Endothelial cell of umbilical vein (primary cell): ENCODE measurements around the gene HOXB3. TPM values are rescaled to one million over a fixed set of nuclear protein-coding genes. Genes with fewer than 3 reads are reported as not detected.

Experiments used
- BruUV-seq: library from RNA; stranded (reverse); fragments of 400-500 nt; replicated peaks from 2 replicates; lab custom pipeline; 2021; lab: Mats Ljungman, UMichigan
- CTCF ChIA-PET: fragments of 300-600, 350-600 bp; sonication (Branson Sonifier 250); formaldehyde crosslinking; loops from one replicate; lab custom pipeline; 2021; ENCODE audit warnings: antibody characterized with exemption, inconsistent platforms; lab: Charles Lee
- POLR2A ChIA-PET: fragments of 300-600, 350-600 bp; sonication (Branson Sonifier 250); formaldehyde crosslinking; loops from one replicate; lab custom pipeline; 2021; ENCODE audit warnings: antibody characterized with exemption, inconsistent platforms; lab: Charles Lee
- DNase-seq: peaks from one replicate; pipeline ENCODE4 v3.0.0-alpha.2; 2011; ENCODE audit warnings: low read depth, low spot score
- FAIRE-seq: peaks from 2 replicates; lab custom pipeline; 2011; peaks lifted over from hg19 to GRCh38; lab: Jason Lieb, UNC
- H2AFZ ChIP-seq: 2 replicates; pipeline ENCODE4 v1.6.0; 2012; ENCODE audit warnings: low read depth, low read length, control low read depth, inconsistent platforms
- H3K27ac ChIP-seq: 2 replicates; pipeline ENCODE4 v1.5.1; 2011; ENCODE audit warnings: low read depth, mild to moderate bottlenecking, control low read depth, low read length, moderate library complexity; ENCODE audit not compliant: insufficient read depth
- H3K27me3 ChIP-seq, 2 experiments: 2 replicates each; pipeline versions ENCODE4 v1.6.0 to v1.6.1; 2011; ENCODE audit warnings: low read length in 2 of 2, mixed read lengths in 1 of 2; ENCODE audit not compliant: control insufficient read depth in 2 of 2, insufficient read depth in 2 of 2
- H3K36me3 ChIP-seq, 2 experiments: 2 replicates in 1 of 2; 3 replicates in 1 of 2; pipeline ENCODE4 v1.5.1; 2011; ENCODE audit warnings: low read length in 2 of 2, mild to moderate bottlenecking in 1 of 2, moderate library complexity in 1 of 2; ENCODE audit not compliant: control insufficient read depth in 2 of 2, insufficient read depth in 2 of 2; ENCODE audit errors: extremely low read depth in 1 of 2
- H3K4me1 ChIP-seq: 3 replicates; pipeline ENCODE4 v1.5.1; 2011; ENCODE audit warnings: mild to moderate bottlenecking, low read length; ENCODE audit not compliant: control insufficient read depth, insufficient read depth; ENCODE audit errors: extremely low read depth
- H3K4me2 ChIP-seq: 2 replicates; pipeline ENCODE4 v1.6.1; 2011; ENCODE audit warnings: low read length, control low read depth, mixed read lengths; ENCODE audit not compliant: insufficient read depth
- H3K4me3 ChIP-seq, 3 experiments: fragments of 200-600 bp in 1 of 3; sonication (generic), shearing (Covaris generic) in 1 of 3; replicated peaks in 1 of 3; 2 replicates each; pipeline ENCODE4 v1.5.1; 2011 to 2016; ENCODE audit warnings: control low read depth in 3 of 3, low read length in 3 of 3, mild to moderate bottlenecking in 2 of 3, inconsistent platforms in 1 of 3, low read depth in 1 of 3, moderate library complexity in 1 of 3; ENCODE audit not compliant: insufficient read depth in 1 of 3
- H3K79me2 ChIP-seq: 2 replicates; pipeline ENCODE4 v1.6.0; 2012; ENCODE audit warnings: low read length, inconsistent platforms; ENCODE audit not compliant: control insufficient read depth, insufficient read depth
- H3K9ac ChIP-seq: replicated peaks from 2 replicates; pipeline ENCODE3; 2011; ENCODE audit warnings: low read length, control low read depth; ENCODE audit not compliant: insufficient read depth; ENCODE audit errors: extremely low read depth
- H3K9me1 ChIP-seq: replicated peaks from 3 replicates; pipeline ENCODE4 v1.6.0; 2011; ENCODE audit warnings: mild to moderate bottlenecking, low read length; ENCODE audit not compliant: control insufficient read depth, insufficient read depth; ENCODE audit errors: extremely low read depth
- H3K9me3 ChIP-seq: replicated peaks from 2 replicates; pipeline ENCODE4 v1.5.1; 2012; ENCODE audit warnings: low read length, inconsistent platforms; ENCODE audit not compliant: control insufficient read depth, insufficient read depth
- H4K20me1 ChIP-seq: replicated peaks from 2 replicates; pipeline ENCODE3; 2011; ENCODE audit warnings: mild to moderate bottlenecking, low read length; ENCODE audit not compliant: control insufficient read depth, insufficient read depth; ENCODE audit errors: extremely low read depth
- EZH2 ChIP-seq: IDR thresholded peaks from 2 replicates; pipeline ENCODE4 v1.6.1; 2012; ENCODE audit warnings: borderline replicate concordance, low read depth, mild to moderate bottlenecking, moderate library complexity, low read length, inconsistent platforms; ENCODE audit not compliant: severe bottlenecking
- FOS ChIP-seq: IDR thresholded peaks from 2 replicates; pipeline ENCODE4 v1.6.1; 2011; ENCODE audit warnings: mild to moderate bottlenecking, low read length, moderate library complexity, borderline replicate concordance; ENCODE audit not compliant: insufficient read depth
- GATA2 ChIP-seq: IDR thresholded peaks from 2 replicates; pipeline ENCODE4 v1.7.0; 2011; ENCODE audit warnings: low read depth, mild to moderate bottlenecking, moderate library complexity, mixed read lengths, low read length; ENCODE audit not compliant: insufficient read length, insufficient read depth
- MYC ChIP-seq: IDR thresholded peaks from one replicate; pipeline ENCODE4 v1.6.1; 2011; ENCODE audit warnings: mild to moderate bottlenecking, low read depth, low read length
- POLR2A ChIP-seq: IDR thresholded peaks from 2 replicates; pipeline ENCODE4 v1.6.1; 2012; ENCODE audit warnings: low read depth, mild to moderate bottlenecking, control low read depth, low read length
- POLR2AphosphoS5 ChIP-seq: IDR thresholded peaks from 2 replicates; pipeline ENCODE4 v1.6.1; 2012; ENCODE audit warnings: low read depth, mild to moderate bottlenecking, control low read depth, low read length, moderate library complexity; ENCODE audit not compliant: insufficient read depth
- dilution Hi-C: fragments of 300-500 bp; cut with MboI; formaldehyde crosslinking; loops from one replicate; pipeline ENCODE4 v1.15.0; 2019; ENCODE audit warnings: low sequenced_read_pairs; ENCODE audit not compliant: extremely low pct_ligation_motif_present
- intact Hi-C: fragments of 100-400 bp; cut with micrococcal nuclease; formaldehyde crosslinking; loops from one replicate; pipeline ENCODE4 v1.10.0; 2022
- polyA plus RNA-seq, 4 experiments: library from polyadenylated mRNA; depleted of rRNA in 3 of 4; stranded (reverse) in 3 of 4; unstranded in 1 of 4; fragments of >200 nt; gene quantifications; 2 replicates each; pipeline versions ENCODE4 v1.2.1 to v1.2.3, GENCODE V29; 2011 to 2012; ENCODE audit warnings: missing spikeins in 1 of 4
- total RNA-seq: library from RNA; stranded (reverse); gene quantifications from 2 replicates; pipeline ENCODE4 v1.2.3, GENCODE V29; 2021
- TF ChIP-seq, protein P1 (sequence below), 2 donors: IDR thresholded peaks; 1 replicate in 1 of 2; 2 replicates in 1 of 2; pipeline ENCODE4 v1.5.1; 2011; ENCODE audit warnings: low read length in 2 of 2, mild to moderate bottlenecking in 2 of 2, moderate library complexity in 2 of 2, control low read depth in 1 of 2, inconsistent platforms in 1 of 2, low read depth in 1 of 2; ENCODE audit not compliant: insufficient read depth in 1 of 2; ENCODE audit errors: extremely low read depth in 1 of 2

Gene HOXB3
- total and polyA plus RNA-seq, 2 donors (not counting 3 experiments of a cell fraction or from before 2014, with no cell fraction given), result 29.6 to 56.6 TPM

DNA sequence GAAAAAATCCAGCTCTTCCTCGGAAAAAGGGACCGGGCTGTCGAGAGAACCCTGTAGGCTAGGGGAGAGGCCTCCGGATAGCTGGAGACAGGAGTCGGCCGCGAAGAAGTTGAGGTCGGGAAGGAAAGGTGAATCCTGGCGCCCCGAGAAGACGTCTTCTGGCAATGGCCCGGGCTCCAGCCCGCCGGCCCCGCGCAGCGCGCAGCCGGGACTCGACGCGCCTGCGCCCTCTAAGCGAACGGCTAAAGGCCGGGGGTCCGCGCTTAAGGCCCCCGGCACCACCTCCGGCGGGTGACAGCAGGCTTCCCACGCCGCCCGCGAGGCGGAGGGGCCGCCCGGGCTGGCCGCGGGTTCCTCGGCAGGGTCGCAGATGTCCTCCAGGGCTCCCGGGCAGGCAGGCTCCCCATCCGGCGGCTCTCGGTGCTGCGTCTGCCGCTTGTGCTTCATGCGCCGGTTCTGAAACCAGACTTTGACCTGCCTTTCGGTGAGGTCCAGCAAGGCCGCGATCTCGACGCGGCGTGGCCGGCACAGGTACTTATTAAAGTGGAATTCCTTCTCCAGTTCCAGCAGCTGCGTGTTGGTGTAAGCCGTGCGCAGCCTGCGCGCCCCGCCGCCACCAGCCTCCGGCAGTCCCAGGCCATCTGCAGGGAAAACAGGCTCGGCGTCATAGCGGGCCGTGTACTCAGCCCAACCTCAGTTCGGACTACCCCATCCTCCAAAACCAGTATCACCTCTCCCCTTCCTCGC is 46.8 kb downstream of the HOXB3 start:
- peak overlapping the region; percentile 80 for H3K27ac ChIP-seq
- intact Hi-C loops, result loop anchor here (2.0 kb wide), 1 partner anchor 50 kb away; no protein-coding TSS in a partner anchor
- dilution Hi-C loops, result no loop called here
- CTCF ChIA-PET, result interaction anchor here (1.0 to 1.9 kb wide), 4 partner anchors 12 to 327 kb away, joined by 4 to 6 read pairs (median 4); no protein-coding TSS in a partner anchor
- H3K4me3 ChIP-seq, result peak overlapping the region; percentile 88 to 99 (median 97)
- no peaks in the 10 kb centered on the region for H3K36me3 ChIP-seq
- FAIRE-seq (no peak), DNase-seq (peak; percentile 61)
- H3K79me2 ChIP-seq, result peaks cover 54% of the 10 kb centered on the region
- TF ChIP-seq, protein P1, sequence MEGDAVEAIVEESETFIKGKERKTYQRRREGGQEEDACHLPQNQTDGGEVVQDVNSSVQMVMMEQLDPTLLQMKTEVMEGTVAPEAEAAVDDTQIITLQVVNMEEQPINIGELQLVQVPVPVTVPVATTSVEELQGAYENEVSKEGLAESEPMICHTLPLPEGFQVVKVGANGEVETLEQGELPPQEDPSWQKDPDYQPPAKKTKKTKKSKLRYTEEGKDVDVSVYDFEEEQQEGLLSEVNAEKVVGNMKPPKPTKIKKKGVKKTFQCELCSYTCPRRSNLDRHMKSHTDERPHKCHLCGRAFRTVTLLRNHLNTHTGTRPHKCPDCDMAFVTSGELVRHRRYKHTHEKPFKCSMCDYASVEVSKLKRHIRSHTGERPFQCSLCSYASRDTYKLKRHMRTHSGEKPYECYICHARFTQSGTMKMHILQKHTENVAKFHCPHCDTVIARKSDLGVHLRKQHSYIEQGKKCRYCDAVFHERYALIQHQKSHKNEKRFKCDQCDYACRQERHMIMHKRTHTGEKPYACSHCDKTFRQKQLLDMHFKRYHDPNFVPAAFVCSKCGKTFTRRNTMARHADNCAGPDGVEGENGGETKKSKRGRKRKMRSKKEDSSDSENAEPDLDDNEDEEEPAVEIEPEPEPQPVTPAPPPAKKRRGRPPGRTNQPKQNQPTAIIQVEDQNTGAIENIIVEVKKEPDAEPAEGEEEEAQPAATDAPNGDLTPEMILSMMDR (IDR thresholded peaks at IDR 0.05; ENCODE audit: extremely low read depth in 1 of 2, insufficient read depth in 1 of 2, low read depth in 1 of 2, low read length in 2 of 2), result peak in 1 of 2 donors; percentile 3
- TF ChIP-seq GATA2 (no peak), MYC (no peak), FOS (no peak), EZH2 (no peak), POLR2AphosphoS5 (peak; percentile 15), POLR2A (no peak)
- POLR2A ChIA-PET, result no interaction called here
- peak overlapping the region; percentile 89 for H3K4me2 ChIP-seq
- no peaks in the 10 kb centered on the region for H3K9me1 ChIP-seq
- no peaks in the 10 kb centered on the region for H3K9me3 ChIP-seq
- peaks cover 41% of the 10 kb centered on the region for H3K4me1 ChIP-seq
- H2AFZ ChIP-seq, result no peak overlapping the region
- H4K20me1 ChIP-seq, result no peaks in the 10 kb centered on the region
- no peaks in the 10 kb centered on the region for H3K27me3 ChIP-seq
- H3K9ac ChIP-seq, result peak overlapping the region; percentile 91
- no TSS peak for BruUV-seq
